ENCODE results near the gene PTTG2. TPM values are rescaled to one million over a fixed set of nuclear protein-coding genes. Genes with fewer than 3 reads are reported as not detected.

Gene PTTG2
- total and polyA plus RNA-seq, 2 of the 4 experiments (the other 2 are of a cell fraction) = not detected

DNA sequence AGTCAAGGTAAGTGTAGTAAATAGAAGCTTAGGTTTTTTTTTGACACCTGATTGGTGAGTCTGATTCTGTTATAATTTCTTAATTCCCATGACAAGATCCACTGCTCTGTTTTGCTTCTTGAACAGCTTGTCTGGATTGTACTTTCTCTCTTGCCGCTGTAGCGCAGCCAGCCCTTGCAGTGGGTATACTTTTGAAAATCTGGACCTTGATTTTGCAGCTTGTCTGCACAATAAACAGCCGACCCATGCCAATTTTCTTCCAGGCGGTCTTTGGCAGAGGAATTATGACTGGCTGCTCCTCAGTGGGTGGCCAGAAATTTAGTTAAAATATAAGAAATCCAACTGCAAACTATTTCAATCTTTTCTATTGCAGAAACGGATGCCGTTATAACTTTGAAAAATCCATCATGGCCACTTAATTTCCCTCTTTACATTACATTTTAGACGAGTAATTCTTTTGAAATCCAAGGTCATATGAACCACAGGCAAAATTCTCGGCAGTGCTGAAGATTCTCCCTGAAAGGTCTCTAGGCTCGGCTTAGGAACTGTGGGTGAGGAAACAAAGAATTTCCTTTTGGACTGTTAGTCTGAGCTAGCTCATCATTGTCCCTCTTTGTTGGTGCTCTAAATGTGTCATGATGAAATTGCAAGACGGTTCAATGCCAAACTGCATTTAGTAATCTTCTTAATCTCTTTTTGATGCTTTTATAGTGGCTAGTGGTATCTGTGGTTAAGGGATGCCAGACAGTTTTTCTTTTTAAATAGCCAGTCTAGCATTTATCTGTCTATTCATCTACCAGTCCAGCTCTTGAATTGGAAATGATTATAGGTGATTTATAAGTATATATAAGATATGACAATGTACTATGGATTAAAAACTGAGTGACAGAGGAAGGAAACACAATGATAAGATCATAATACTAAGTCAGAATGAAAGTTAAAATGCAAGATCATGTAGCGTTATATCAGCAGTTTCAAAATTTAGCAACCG is 31.5 kb upstream of the PTTG2 start:
- H4K91ac ChIP-seq (ENCODE audit: insufficient read depth, low read depth, low read length) = no peak overlapping the region
- no peak overlapping the region for H2AK9ac ChIP-seq (replicated peaks; ENCODE audit: low read depth, low read length, poor library complexity)
- H2BK15ac ChIP-seq (ENCODE audit: low read depth, low read length) = no peak overlapping the region
- CTCF ChIA-PET = interaction anchor here (0.5 kb wide), 1 partner anchor 42 kb away, joined by 3 read pairs; no protein-coding TSS in a partner anchor
- H3K27ac ChIP-seq (ENCODE audit: insufficient read depth, low read length) = no peak overlapping the region
- H4K20me1 ChIP-seq (ENCODE audit: insufficient read depth, low read length) = no peaks in the 10 kb centered on the region
- H2BK20ac ChIP-seq (ENCODE audit: low read depth, low read length) = no peak overlapping the region
- no peak overlapping the region for H4K8ac ChIP-seq (ENCODE audit: low read depth in 2 of 2, low read length in 2 of 2)
- no peaks in the 10 kb centered on the region for H3K4me1 ChIP-seq (ENCODE audit: control insufficient read depth, insufficient read depth, low read length)
- H3K23ac ChIP-seq (ENCODE audit: low read depth, low read length) = no peak overlapping the region
- no peaks in the 10 kb centered on the region for H3K79me1 ChIP-seq (ENCODE audit: low read depth in 1 of 2, low read length in 2 of 2)
- dilution Hi-C loops (cut with HindIII; ENCODE audit: low sequenced_read_pairs, unreplicated experiment) (no loop called here), intact Hi-C loops (cut with micrococcal nuclease) (no loop called here), in situ Hi-C loops (cut with MboI; ENCODE audit: low sequenced_read_pairs) (no loop called here)
- no peak overlapping the region for H3K4me2 ChIP-seq (ENCODE audit: low read depth, low read length)
- no peak overlapping the region for H3K4ac ChIP-seq (ENCODE audit: low read depth, low read length)
- DNase-seq (no peak), ATAC-seq (ENCODE audit: low read depth) (no peak)
- H3K9ac ChIP-seq (ENCODE audit: low read depth, low read length) = no peak overlapping the region
- TF ChIP-seq FOS (IDR thresholded peaks at IDR 0.05; ENCODE audit: low read depth, low read length) (no peak), MXI1 (IDR thresholded peaks at IDR 0.05; ENCODE audit: borderline replicate concordance, low read depth, low read length) (no peak), CEBPB (IDR thresholded peaks at IDR 0.05; ENCODE audit: low read depth, low read length) (no peak), NFE2L2 (IDR thresholded peaks at IDR 0.05; ENCODE audit: low read depth, low read length) (no peak), RCOR1 (IDR thresholded peaks at IDR 0.05; ENCODE audit: insufficient replicate concordance, low read length) (no peak)
- TF ChIP-seq, protein P1, sequence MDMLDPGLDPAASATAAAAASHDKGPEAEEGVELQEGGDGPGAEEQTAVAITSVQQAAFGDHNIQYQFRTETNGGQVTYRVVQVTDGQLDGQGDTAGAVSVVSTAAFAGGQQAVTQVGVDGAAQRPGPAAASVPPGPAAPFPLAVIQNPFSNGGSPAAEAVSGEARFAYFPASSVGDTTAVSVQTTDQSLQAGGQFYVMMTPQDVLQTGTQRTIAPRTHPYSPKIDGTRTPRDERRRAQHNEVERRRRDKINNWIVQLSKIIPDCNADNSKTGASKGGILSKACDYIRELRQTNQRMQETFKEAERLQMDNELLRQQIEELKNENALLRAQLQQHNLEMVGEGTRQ (IDR thresholded peaks at IDR 0.05; ENCODE audit: low read depth, low read length) = no peak
- no peak overlapping the region for H3K18ac ChIP-seq (ENCODE audit: low read depth, low read length)
- no peaks in the 10 kb centered on the region for H3K9me3 ChIP-seq (ENCODE audit: control insufficient read depth, insufficient read depth, low read length)
- no peak overlapping the region for H3K56ac ChIP-seq (ENCODE audit: extremely low read depth, insufficient read depth, low read length)
- no peak overlapping the region for H4K5ac ChIP-seq (ENCODE audit: low read depth, low read length)
- peaks cover 37% of the 10 kb centered on the region for H3K27me3 ChIP-seq (ENCODE audit: control insufficient read depth, insufficient read depth, low read length)
- POLR2A ChIA-PET (ENCODE audit: unreplicated experiment) = no interaction called here
- H2AFZ ChIP-seq (replicated peaks; ENCODE audit: low read length, poor library complexity) = no peak overlapping the region
- no peak overlapping the region for H2AK5ac ChIP-seq (ENCODE audit: low read depth, low read length)
- no peak overlapping the region for H2BK5ac ChIP-seq (ENCODE audit: low read depth, low read length, poor library complexity, severe bottlenecking)
- no peak overlapping the region for H3K14ac ChIP-seq (replicated peaks; ENCODE audit: low read depth, low read length)
- no TSS peak for BruUV-seq (replicated peaks)
- H2BK120ac ChIP-seq (ENCODE audit: low read depth, low read length) = no peak overlapping the region
- H3K4me3 ChIP-seq (ENCODE audit: insufficient read depth, low read depth, low read length) = no peak overlapping the region
- 0% methylated on average over 1 of the region's 12 CpGs; no CpG with 5 or more reads in 1 of the 2 experiments for WGBS, 2 experiments (ENCODE audit: extremely low coverage in 2 of 2, insufficient read length in 1 of 2)
- no peaks in the 10 kb centered on the region for H3K36me3 ChIP-seq (ENCODE audit: control insufficient read depth, insufficient read depth, low read length)
- no peaks in the 10 kb centered on the region for H3K9me1 ChIP-seq (ENCODE audit: insufficient read depth, low read length)
